SU-DHL-6 (cell line): Measurements from ENCODE around the gene HDDC3.
"Not testable (repeated sequence)": the region's sequence is repeated elsewhere in the genome, so short reads cannot be mapped to it uniquely, and the experiment has no call there.

Source experiments
- H2AFZ ChIP-seq: fragments of 200-600 bp; sonication (generic); 2 replicates; pipeline ENCODE4 v1.6.1; 2014; ENCODE audit warnings: low read depth, mild to moderate bottlenecking, moderate library complexity, mixed read lengths, antibody characterized with exemption, low read length; ENCODE audit not compliant: severe bottlenecking
- H3F3A ChIP-seq: fragments of 200-600 bp; shearing (Covaris generic); 2 replicates; pipeline ENCODE4 v1.6.0; 2016; ENCODE audit warnings: antibody characterized with exemption, mild to moderate bottlenecking; ENCODE audit not compliant: insufficient read depth
- H3K27ac ChIP-seq: fragments of 200-600 bp; sonication (generic); 2 replicates; pipeline ENCODE4 v1.5.1; 2016; ENCODE audit warnings: low read depth, mild to moderate bottlenecking, low read length, moderate library complexity, mixed read lengths
- H3K27me3 ChIP-seq: fragments of 200-600 bp; sonication (generic), shearing (Covaris generic); 2 replicates; pipeline ENCODE4 v1.6.0; 2014; ENCODE audit warnings: mild to moderate bottlenecking, low read length
- H3K36me3 ChIP-seq: fragments of 200-600 bp; sonication (generic); 2 replicates; pipeline ENCODE4 v1.6.1; 2014; ENCODE audit warnings: mild to moderate bottlenecking, low read length, mixed read lengths
- H3K4me2 ChIP-seq: fragments of 300-600, 200-600 bp; shearing (Covaris generic), sonication (generic); 2 replicates; pipeline ENCODE4 v1.6.0; 2014; ENCODE audit warnings: low read length, low read depth, mild to moderate bottlenecking; ENCODE audit not compliant: poor library complexity, severe bottlenecking
- H3K4me3 ChIP-seq: fragments of 200-600 bp; sonication (generic); 2 replicates; pipeline ENCODE4 v1.5.1; 2014; ENCODE audit warnings: antibody characterized with exemption, low read length, mild to moderate bottlenecking, mixed read lengths; ENCODE audit not compliant: insufficient read depth, poor library complexity, severe bottlenecking
- H3K79me2 ChIP-seq: fragments of 200-600 bp; sonication (generic); 2 replicates; pipeline ENCODE4 v1.6.1; 2014; ENCODE audit warnings: mild to moderate bottlenecking, low read length, moderate library complexity; ENCODE audit not compliant: insufficient read depth
- H3K9ac ChIP-seq: fragments of 200-600 bp; sonication (generic); 2 replicates; pipeline ENCODE4 v1.7.0; 2014; ENCODE audit warnings: mild to moderate bottlenecking, low read length
- H3K9me2 ChIP-seq: fragments of 200-600 bp; sonication (generic); replicated peaks from 2 replicates; pipeline ENCODE4 v1.6.1; 2014; ENCODE audit warnings: low read length; ENCODE audit not compliant: insufficient read depth
- H3K9me3 ChIP-seq: fragments of 200-600 bp; sonication (generic); 2 replicates; pipeline ENCODE4 v1.6.1; 2014; ENCODE audit warnings: low read length, mixed read lengths; ENCODE audit not compliant: insufficient read depth
- H4K20me1 ChIP-seq: fragments of 200-600 bp; sonication (generic); 2 replicates; pipeline ENCODE4 v1.6.1; 2014; ENCODE audit warnings: low read depth, mild to moderate bottlenecking, antibody characterized with exemption, low read length, moderate library complexity, mixed read lengths
- EZH2phosphoT487 ChIP-seq: fragments of 200-600 bp; sonication (generic), shearing (Covaris generic); conservative IDR thresholded peaks from 2 replicates; pipeline ENCODE4 v1.6.1; 2018; ENCODE audit warnings: mild to moderate bottlenecking, antibody characterized with exemption, low read length, moderate library complexity, mixed read lengths
- TF ChIP-seq, protein P1 (sequence below): fragments of 200-600 bp; sonication (generic); IDR thresholded peaks from one replicate; pipeline ENCODE4 v1.5.1; 2017; ENCODE audit warnings: antibody characterized with exemption, mild to moderate bottlenecking, low read length, moderate library complexity; ENCODE audit not compliant: insufficient read depth, poor library complexity, severe bottlenecking

HDDC3 gene

DNA sequence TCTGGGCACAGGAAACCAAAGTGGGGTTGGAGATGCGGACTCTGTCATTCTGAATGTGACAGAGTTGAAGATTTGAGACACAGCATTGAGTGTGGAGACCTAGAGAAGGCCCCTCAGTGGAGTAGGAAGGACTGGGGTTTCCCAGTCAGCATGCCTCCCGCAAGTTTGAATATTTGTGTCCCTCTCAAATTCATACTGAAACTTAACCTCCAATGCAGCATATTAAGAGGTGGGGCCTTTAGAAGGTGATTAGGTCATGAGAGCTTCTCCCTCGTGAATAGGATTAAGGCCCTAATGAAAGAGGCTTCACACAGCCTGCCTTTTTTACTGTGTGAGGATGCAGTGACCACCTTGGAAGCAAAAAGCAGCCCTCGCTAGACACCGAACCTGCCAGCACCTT lies 8.0 kb downstream of the HDDC3 start:
- no peak overlapping the region for H3K4me3 ChIP-seq
- no peaks in the 10 kb centered on the region for H3K9me2 ChIP-seq
- TF ChIP-seq, protein P1, sequence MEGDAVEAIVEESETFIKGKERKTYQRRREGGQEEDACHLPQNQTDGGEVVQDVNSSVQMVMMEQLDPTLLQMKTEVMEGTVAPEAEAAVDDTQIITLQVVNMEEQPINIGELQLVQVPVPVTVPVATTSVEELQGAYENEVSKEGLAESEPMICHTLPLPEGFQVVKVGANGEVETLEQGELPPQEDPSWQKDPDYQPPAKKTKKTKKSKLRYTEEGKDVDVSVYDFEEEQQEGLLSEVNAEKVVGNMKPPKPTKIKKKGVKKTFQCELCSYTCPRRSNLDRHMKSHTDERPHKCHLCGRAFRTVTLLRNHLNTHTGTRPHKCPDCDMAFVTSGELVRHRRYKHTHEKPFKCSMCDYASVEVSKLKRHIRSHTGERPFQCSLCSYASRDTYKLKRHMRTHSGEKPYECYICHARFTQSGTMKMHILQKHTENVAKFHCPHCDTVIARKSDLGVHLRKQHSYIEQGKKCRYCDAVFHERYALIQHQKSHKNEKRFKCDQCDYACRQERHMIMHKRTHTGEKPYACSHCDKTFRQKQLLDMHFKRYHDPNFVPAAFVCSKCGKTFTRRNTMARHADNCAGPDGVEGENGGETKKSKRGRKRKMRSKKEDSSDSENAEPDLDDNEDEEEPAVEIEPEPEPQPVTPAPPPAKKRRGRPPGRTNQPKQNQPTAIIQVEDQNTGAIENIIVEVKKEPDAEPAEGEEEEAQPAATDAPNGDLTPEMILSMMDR = no peak
- TF ChIP-seq EZH2phosphoT487 = no peak
- no peak overlapping the region for H3K27ac ChIP-seq
- H3K4me2 ChIP-seq = no peak overlapping the region
- no peak overlapping the region for H2AFZ ChIP-seq
- H3K9me3 ChIP-seq = no peaks in the 10 kb centered on the region
- H4K20me1 ChIP-seq = no peaks in the 10 kb centered on the region
- H3F3A ChIP-seq = peaks cover 9% of the 10 kb centered on the region; the same call in 1 of the 2 replicates
- no peaks in the 10 kb centered on the region for H3K36me3 ChIP-seq
- H3K9ac ChIP-seq = no peak overlapping the region
- H3K27me3 ChIP-seq = no peaks in the 10 kb centered on the region
- H3K79me2 ChIP-seq = no peaks in the 10 kb centered on the region

DNA sequence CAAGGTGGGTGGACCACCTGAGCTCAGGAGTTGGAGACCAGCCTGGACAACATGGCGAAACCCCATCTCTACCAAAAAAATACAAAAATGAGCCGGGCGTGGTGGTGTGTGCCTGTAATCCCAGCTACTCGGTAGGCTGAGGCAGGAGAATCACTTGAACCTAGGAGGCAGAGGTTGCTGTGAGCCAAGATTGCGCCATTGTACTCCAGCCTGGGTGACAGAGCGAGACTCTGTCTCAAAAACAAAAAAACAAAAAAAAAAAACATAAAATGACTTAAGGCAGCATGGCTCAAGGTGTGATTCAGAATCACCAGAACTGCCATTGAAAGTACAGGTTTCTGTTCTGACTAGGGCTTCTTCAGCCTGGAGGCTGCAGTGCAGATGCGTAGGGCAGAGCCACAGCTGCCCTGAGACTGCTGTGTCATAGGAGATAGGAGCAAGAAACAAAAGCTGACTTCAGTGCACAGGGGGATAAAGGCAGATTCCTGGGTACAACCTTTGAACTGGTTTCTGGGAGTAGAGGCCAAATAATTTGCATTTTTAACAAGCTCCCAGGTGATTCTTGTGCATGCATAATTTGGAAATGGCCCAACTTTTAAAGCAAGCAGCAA lies 9.5 kb downstream of the HDDC3 start:
- H3K9me3 ChIP-seq, H3F3A ChIP-seq, H3K9ac ChIP-seq, H3K4me3 ChIP-seq, H3K36me3 ChIP-seq, H3K27ac ChIP-seq, H3K27me3 ChIP-seq, H3K79me2 ChIP-seq, H3K9me2 ChIP-seq, H3K4me2 ChIP-seq, H4K20me1 ChIP-seq, H2AFZ ChIP-seq: not testable (repeated sequence)

GRCh38 chr15:90921887-90922286 lies 10.5 kb downstream of the HDDC3 start:
- Histone ChIP-seq H3K79me2 (no peaks in the 10 kb centered on the region), H3K4me2 (no peak overlapping the region), H3K27me3 (no peaks in the 10 kb centered on the region), H3K27ac (no peak overlapping the region), H3K9me3 (no peaks in the 10 kb centered on the region), H3K4me3 (no peak overlapping the region), H4K20me1 (no peaks in the 10 kb centered on the region), H3K36me3 (no peaks in the 10 kb centered on the region), H3K9me2 (no peaks in the 10 kb centered on the region), H3F3A (no peaks in the 10 kb centered on the region), H2AFZ (no peak overlapping the region), H3K9ac (no peak overlapping the region)
- TF ChIP-seq EZH2phosphoT487 = no peak
- TF ChIP-seq, protein P1 = no peak

DNA sequence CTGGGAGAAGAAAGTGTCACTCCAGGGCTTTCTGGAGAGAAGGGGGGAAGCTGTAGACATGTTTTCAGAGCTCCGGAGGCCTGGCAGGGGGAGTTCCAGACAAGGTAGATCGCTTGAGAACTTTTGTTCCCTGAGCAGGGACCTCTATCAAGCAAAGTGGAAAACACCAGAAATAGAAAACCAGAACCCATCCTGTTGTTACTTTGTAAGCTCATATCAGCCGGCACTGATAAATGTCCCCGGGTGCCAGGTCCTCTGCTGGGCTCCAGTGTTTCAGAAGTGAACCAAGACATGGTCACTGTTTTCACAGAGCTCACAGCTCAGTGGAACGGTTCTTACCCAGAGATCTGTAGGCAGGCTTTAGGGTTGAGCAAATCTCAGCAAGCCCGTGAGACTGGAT lies 13.5 kb downstream of the HDDC3 start:
- H3F3A ChIP-seq = no peaks in the 10 kb centered on the region
- H2AFZ ChIP-seq = no peak overlapping the region
- no peaks in the 10 kb centered on the region for H4K20me1 ChIP-seq
- no peaks in the 10 kb centered on the region for H3K27me3 ChIP-seq
- no peak overlapping the region for H3K27ac ChIP-seq
- TF ChIP-seq, protein P1 = no peak
- TF ChIP-seq EZH2phosphoT487 = no peak
- no peak overlapping the region for H3K9ac ChIP-seq
- no peaks in the 10 kb centered on the region for H3K9me2 ChIP-seq
- H3K79me2 ChIP-seq = no peaks in the 10 kb centered on the region
- no peaks in the 10 kb centered on the region for H3K36me3 ChIP-seq
- H3K9me3 ChIP-seq = no peaks in the 10 kb centered on the region
- no peak overlapping the region for H3K4me3 ChIP-seq
- no peak overlapping the region for H3K4me2 ChIP-seq
